ENCODE results near the gene NXNL1.
"Not testable (repeated sequence)": the region's sequence is repeated elsewhere in the genome, so short reads cannot be mapped to it uniquely, and the experiment has no call there.

Gene NXNL1

DNA sequence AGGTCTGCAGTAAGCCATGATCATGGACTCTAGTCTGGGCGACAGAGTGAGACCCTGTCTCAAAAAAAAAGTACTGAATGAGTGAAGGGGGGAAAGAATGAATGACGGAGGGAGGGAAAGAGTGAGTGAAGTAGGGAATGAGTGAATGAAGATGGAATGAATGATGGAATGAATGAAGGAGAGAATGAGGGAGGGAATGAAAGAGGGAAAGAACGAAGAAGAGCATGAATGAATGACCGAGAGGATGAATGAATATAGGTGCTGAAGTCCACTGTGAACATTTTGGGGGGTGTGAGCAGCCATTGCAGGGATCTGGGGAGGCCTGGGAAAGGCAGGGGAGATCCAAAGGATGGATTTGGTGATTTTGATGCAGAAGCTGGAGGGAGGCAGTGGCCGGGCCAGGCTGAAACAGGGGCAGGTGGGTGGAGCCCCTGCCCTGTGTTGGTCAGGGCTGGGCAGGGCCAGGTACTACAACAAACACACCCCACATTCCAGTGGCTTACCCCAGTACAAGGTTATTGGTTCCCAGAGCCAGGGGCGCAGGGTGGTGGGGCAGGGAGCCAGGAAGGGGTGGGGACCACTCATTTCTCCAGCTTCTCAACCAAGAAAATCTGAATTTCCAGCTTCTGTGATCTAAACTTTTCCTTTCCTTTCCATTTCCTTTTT, 23.9 kb upstream of the NXNL1 start:
- no peak for DNase-seq

DNA sequence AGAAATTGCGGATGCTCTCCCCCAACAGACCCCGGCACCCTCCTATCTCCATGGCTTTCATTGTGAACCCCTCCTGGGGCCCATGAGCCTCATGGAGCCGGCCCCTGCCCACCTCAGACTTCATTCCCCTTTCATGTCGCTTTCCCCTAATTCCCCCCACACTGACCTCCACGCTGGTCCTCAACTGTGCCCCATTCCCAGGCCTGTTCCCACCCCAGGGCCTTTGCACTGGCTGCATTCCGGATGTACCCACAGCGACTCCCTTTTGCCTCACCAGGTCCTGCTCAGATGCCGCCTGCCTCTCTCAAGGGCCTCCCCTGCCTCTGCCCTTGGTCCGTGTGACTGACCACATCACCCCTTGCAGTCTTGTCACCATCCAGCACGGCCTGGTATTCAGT, 22.9 kb upstream of the NXNL1 start:
- no peak for DNase-seq

DNA sequence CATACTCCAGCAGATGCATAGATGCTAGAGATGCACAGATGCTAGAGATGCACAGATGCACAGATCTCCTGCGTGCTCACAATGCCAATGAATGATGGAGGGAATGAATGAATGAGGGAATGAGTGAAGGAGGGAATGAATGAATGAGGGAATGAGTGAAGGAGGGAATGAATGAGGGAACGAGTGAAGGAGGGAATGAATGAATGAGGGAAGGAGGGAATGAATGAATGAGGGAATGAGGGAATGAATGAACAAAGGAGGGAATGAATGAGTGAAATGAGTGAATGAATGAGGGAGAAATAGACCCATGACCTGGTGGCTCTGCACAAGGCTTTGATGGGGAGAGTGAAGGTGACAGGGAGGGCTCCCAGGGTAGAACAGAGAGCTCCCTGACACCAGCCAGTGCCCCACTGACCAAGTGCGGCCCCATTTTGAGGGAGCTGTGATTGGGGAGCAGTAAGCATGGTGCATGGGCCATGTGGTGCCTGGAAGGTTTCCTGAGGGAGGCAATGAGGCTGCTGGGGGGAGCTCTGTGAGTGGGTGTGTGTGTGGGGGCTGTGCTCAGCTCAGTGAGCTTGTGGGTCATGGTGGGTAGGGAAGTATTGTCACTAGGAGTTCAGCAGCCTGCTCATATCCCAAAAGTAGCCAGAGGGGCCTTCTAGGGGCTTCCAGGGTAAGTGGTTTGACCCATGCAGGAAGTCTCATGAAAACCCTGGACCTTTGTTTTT, 22.3 kb upstream of the NXNL1 start:
- no peak for DNase-seq

DNA sequence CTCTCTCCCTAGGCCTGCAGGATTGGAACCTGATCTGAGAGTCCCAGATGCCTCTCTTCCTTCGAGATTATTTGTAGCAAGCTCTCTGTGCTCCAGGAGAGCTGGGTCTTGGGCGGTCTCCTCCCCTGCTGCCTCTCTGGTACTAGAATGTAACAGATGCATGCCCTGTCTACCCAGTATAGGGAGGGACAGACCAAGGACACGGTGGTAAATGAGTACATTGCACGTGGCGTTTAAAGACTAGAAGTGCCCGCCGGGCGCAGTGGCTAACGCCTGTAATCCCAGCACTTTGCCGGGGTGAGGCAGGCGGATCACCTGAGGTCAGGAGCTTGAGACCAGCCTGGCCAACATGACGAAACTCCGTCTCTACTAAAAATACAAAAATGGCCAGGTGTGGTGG, 21.3 kb upstream of the NXNL1 start:
- DNase-seq, result no peak

DNA sequence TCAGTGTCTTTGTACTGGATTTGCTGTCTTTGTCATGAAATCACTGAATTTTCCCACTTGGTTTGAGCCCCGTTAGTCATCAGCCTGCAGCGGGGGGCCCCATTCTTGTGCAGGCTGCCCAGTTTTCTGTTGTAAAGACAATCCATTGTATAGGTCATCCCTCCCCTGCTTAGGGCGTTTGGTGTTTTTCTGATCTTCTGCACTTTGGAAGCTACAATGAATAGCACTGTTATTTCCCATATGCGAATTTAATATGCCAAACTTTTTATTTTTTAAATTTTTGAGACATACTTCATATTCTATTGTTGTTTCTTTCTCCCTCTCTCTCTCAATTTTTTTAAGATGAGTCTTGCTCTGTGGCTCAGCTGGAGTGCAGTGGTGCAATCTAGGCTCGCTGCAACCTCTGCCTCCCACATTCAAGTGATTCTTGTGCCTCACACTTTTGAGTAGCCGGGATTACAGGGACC, 18.6 kb upstream of the NXNL1 start:
- no peak for DNase-seq

DNA sequence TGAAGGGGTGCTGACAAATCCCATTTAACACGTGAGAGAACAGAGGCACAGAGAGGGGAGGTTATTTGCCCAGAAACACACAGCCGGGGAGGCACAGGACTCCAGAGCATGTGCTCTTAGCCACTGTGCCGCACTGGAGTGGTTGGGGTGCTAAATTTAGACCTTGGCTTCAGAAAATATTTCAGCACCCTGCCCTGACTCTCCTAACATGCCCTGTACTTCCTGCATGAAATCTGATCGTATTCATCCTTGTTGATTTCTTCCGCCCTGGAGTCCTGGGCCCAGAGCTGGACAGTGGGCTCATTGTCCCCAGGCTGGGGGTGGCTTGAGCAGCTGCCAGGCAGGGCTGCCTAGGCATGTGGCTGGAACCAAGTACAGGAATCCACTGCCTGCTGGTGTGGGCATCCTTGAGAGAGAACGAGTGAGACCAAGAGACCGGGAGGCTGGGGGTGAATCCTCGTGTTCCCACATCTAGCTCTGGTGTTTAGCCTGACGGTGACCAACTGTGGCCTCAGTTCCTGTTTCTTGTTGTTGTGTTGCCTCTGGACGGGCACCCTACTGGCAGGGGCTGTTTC, 14.9 kb upstream of the NXNL1 start:
- DNase-seq, result no peak

DNA sequence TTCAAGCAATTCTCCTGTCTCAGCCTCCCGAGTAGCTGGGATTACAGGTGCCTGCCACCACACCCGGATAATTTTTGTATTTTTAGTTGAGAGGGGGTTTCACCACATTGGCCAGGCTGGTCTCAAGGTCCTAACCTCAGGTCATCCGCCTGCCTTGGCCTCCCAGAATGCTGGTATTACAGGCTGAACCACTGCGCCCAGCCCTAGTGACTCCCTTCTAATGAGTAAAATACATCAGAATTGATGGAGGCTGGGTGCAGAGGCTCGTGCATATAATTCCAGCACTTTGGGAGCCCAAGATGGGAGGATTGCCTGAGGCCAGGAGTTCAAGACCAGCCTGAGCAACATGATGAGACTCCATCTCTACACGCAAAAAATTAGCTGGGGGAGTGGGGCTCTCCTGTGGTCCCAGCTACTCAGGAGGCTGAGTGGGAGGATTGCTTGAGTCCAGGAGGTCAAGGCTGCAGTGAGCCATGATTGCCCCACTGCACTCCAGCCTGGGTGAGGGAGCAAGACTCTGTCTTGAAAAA, 14.3 kb upstream of the NXNL1 start:
- not testable (repeated sequence) for DNase-seq

DNA sequence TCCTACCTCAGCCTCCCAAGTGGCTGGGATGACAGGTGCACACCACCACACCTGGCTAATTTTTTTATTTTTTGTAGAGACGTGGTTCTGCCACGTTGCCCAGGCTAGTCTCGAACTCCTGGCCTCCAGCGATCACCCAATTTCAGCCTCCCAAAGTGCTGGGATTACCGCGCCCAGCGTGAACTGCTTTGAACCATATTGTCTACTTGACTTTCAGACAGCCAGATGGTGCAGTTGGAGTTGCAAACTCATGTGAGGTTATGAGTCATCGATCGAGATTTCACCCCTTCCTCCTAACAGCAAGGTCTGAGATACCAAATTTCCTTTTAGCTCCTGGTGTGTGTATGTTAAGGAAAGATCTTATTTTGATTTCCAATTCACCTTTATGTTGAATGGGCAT, 12.3 kb upstream of the NXNL1 start:
- no peak for DNase-seq

DNA sequence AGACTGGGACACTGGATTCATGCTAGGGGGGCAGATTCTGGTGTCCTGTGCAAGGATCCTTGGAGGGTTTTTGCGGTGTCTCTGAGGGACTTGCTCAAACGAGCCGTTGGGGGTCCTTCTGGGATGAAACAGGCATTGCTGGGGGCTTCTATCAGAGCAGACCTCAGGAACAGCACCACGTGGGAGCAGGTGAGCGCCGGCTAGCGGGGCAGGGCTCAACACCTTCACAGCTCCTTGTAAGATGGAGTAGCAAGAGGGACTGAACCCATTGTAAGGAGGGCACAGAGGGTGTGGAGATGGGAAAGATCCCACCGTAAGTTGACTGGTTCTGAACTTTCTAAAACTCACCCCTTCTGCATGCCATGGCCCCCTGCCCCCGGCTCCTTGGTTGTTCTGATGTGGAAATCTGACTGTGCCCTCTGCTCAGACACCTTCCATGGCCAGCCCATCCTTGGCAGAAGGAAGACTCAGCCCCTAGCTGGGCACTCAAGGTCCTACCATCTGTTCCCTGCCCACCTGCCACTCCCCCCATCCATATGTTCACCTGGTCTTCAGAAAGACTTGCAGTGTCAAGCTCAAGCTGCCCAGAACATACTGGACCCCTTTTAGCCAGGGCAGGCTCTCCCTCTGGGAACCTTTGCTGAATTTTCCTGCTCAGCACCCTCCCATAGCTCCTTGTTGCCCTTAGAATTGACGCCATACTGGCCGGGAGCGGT, 10.8 kb upstream of the NXNL1 start:
- DNase-seq, result no peak

DNA sequence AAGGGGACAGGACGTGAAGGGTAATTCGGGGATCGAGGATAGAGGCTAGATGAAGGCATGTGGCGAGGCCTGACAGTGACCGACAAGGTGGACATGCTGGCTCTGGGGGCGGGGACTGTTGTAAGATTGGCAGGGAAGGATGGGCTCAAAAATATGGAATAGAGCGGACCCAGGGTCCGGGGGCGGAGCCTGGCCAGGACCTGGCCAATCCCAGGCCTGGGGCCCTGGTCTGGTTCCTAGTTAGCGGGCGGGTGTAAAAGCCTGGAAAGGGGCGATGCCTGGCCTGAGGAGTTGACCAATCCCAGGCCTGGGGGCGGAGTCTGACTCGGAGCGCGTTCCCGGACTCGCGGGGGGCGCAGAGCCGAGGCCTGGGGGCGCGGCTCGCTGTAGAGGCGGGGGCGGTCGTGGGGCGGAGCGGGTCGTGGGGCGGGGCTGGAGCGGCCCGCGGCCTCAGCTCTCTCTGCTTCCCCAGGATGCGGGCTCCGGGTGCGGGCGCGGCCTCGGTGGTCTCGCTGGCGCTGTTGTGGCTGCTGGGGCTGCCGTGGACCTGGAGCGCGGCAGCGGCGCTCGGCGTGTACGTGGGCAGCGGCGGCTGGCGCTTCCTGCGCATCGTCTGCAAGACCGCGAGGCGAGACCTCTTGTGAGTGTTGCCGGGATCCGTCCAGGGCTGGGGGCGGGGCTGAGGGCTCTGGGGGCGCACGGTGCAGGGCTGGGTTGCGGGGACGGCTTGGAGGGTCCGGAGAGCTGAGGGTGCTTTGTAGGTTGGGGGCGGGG, 9.5 kb upstream of the NXNL1 start, which contains the start of gene SLC27A1:
Gene SLC27A1 (plus strand): TSS at position 457 of the 774 bp plus-strand sequence. CDS start 17 bp downstream, at position 474.
- peak; percentile 89 for DNase-seq

DNA sequence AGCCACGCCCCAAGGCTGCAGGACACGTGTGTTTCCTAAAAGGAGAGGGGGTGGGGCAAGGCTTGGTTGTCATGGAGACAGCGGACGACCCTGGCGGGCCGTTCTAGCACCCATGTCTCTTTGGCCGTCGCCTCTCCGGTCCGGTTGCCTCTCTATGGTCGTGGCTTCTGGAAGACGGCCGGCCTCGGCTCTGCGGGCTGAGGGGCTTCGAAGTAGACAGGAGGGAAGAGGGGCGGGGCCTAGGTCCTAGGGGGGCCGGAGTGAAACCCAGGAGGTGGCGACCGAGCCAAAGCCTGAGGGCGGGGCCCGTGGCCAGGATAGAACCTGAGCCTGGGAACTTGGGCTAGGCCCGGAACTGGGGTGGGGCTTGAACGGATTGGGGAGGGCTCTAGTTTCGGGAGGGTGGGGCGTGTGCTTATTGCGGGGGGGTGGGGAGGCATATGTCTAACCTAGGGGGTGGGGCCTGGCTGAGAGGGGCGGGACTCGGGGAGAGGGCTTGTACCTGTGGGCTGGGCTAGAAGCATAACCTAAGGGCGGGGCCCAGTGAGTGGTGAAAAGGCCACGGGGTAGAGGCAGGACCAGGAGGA, 8.8 kb upstream of the NXNL1 start:
- peak; percentile 92 for DNase-seq

DNA sequence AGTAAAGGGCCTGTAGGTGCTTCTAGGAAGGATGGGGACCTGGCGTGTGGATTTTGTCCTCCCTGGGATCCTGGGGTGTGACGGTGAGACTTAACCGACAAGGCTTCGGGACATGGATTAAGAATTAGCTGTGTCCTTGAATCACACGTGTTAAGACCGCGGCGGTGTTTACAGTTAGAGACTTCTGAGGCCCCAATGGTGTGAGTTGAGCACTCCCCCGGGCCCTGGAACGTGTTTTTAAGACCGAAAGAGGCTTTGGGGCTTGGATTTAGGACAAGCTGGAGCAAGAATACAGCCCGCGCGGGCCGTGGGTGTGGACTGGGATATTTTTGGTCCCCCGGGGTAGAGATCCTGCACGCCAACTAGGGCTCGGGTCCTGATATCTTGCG, 8.4 kb upstream of the NXNL1 start:
- no peak for DNase-seq

DNA sequence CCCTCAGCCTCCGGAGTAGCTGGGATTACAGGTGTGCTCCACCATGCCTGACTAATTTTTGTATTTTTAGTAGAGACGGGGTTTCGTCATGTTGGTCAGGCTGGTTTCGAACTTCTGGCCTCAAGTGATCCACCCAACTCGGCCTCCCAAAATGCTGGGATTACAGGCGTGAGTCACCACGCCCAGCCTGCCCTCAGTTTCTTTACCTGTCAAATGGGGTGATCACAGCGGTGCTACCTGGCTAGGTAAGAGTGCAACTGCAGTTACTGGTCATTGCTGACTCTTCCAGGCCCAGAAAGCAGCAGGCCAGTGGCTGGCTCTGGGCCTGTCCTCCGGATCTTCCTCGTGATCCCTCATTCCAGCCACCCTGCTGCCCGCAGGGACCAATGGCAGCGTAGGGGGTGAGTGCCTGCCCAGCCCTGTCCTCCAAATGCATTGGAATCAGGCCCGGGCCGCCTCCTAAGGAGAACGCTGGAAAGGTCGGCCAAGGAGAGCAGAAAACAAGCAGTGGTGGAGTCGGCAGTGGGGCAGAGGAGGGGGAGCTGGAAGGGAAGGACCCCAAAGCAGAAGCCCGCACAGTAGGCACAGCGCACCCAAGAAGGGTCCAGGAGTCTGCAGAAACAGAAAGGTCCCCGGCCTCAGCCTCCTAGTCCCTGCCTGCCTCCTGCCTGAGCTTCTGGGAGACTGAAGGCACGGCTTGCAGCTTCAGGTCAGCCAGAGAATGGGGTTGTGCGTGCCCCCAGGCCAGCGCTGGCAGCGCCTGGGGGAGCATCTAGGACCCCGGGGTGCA, 7.8 kb upstream of the NXNL1 start:
- DNase-seq, result no peak

DNA sequence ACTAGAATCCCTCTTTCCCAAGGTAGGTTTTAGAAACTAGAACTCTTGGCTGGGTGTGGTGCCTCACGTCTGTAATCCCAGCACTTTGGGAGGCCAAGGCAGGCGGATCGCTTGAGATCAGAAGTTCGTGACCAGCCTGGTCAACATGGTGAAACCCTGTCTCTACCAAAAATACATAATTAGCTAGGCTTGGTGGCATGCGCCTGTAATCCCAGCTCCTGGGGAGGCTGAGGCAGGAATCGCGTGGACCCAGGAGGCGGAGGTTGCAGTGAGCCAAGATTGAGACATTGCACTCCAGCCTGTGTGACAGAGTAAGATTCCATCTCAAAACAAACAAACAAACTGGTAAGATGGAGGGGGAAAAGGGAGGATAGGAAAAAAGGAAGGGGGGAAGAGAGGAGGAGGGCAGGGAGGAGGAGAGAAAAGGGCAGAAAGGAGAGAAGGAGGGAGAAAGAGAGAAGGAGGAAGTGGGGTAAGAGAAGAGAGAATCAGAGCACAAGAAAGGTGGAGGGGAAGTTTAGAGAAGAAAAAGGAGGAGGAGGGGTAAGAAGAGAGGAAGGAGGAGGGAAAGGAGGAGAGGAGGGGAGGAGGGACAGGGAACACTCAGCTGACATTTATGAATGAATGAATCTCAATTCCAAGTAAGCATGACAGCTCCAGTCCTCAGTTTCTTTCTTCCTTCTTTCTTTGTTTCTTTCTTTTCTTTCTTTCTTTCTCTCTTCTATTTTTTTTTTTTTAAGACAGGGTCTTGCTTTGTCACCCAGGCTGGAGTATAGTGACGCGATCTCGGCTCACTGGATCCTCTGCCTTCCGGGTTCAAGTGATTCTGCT, 7.0 kb upstream of the NXNL1 start:
- no peak for DNase-seq

DNA sequence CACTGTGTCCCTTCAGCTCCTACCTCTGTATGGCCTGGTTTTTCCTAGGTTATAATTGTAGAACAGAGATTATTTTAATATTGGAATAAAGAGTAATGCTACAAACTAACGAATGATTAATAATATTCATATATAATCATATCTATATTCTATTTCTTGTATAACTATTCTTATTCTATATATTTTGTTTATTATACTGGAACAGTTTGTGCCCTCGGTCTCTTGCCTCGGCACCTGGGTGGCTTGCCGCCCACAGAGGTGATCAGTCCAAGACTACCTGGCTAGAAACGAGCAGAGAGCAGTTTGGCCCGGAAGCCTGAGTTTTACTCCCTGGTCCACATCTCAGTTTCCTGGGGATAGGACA, 5.7 kb upstream of the NXNL1 start:
- no peak for DNase-seq

DNA sequence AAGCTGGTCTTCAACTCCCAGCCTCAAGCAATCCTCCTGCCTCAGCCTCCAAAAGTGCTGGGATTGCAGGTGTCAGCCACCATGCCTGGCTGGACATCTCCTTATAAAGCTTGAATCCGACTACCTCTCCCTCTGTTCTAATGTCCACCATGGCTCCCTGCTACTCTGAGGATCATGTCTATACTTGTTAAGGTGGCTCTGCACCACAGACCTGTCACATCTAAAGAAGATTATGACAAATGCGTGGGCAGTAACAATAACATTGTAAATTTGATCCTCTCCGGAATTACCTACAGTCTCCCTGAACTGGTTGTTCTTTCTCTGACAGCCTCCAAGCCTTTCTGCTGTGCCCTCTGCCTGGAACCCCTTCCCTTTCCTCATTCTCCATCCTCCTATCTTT, 1.8 kb downstream of the NXNL1 start:
- DNase-seq, result no peak

DNA sequence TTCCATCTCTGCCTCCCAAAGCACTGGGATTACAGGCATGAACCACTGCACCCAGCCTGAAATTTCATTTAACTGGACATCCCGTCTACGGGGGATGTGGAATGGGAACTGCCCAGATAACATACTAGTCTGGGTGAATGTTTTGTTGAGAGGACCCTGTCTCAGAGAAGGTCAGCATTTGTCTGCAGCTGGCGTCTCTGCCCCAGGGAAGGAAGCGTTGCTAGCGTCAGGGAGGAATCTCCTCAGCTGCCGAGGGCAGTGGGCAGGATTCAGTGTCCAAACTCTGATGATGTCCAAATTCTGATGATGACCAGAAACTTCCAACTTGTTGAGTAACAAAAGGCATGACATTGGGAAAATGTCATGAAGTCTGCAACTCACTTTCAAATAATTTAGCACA, 3.1 kb downstream of the NXNL1 start:
- DNase-seq, result no peak

DNA sequence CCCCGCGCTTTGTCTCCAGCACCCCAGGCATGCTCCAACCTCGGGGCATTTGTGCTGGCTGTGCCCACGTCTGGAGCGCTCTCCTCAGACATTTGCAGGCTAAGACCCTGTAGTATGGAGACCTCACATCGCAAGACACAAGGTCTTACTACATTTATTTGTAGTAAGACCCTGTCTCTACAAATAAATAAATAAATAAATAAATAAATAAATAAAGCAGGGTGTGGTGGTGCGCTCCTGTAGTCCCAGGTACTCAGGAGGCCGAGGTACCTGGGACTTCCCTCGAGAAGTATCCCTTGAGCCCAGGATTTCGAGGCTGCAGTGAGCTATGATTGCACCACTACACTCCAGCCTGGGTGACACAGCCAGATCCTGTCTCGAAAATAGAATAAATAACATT, 4.6 kb downstream of the NXNL1 start:
- no peak for DNase-seq

DNA sequence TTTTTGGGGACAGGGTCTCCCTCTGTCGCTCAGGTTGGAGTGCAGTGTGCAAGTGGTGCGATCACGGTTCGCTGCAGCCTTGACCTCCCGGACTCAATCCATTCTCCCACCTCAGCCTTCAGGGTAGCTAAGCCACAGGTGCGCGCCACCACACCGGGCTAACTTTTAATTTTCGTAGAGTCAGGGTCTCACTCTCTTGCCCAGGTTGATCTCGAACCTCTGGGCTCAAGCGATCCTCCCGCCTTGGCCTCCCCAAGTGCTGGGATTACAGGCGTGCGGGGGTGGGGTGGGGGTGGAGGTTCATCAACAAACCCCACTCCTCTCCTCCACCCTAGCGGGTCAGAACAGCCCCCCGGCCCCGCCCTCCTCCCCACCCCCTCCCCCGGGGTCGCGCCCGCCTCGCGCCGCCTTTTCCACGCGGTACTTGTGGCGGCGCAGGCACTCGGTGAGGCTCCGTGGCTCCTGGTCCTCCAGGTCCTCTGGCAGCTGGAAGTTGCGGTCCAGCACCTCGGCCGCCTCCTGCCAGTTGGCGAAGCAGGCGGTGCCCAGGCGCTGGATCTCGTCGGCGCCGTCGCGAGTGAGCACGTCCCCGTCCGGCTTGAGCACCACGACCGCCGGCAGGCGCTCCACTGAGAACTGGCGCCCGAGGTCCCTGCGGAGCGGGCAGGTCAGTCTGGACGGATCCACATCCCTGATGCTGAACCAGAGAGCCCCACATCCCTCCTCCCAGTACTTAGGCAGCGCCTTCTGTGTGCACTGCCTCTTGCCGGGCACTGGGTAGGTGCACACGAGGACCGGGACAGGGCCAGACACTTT, 5.2 kb downstream of the NXNL1 start:
- no peak for DNase-seq

Data from stimulated activated naive CD4-positive, alpha-beta T cell treated with Interleukin-2 at 50 U/mL for 16 hours (primary cell).